NCI-H748 (cell line): ENCODE data around the gene CDH23.

Experiments used
- DNase-seq: peaks from one replicate; lab custom pipeline; 2025; ENCODE audit not compliant: unreplicated experiment; lab: John Stamatoyannopoulos, UW

CDH23 gene

GRCh38 chr10:71695502-71696476 lies 299.1 kb downstream of the CDH23 start:
- no peak for DNase-seq

DNA sequence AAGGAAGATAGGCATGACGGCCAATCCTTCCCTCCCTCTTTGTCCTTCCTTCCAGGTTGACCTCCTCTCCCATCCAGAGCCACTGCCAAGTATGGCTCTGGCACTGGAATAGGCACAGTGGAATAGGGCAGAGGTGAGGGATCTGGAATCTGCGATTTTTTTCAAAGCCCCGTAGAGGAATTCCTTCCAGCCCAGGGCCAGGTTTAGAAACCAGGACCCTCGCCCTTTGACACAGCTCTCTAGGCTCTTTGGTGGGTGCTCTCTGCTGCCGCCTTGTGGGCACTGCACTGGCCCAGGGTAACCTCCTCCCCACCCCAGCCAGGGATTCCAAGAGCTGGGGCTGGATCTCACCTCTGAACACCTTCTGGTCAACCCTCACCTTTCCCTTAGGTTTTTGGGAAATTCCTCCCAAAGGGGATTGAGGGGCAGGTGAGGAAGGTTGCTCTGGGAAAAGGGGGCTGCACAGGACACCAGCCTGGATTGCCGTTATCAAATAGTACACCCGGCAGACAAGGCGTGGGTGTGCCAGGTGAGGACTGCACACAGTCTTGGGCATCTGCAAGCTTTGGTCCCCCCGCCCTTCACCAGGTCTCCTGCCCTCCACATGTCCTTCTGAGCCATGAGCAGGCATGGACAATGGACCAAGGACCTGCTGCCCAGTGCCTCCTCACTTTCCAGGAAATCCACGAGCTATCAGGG lies 300.1 kb downstream of the CDH23 start:
- DNase-seq, result peak; percentile 16

DNA sequence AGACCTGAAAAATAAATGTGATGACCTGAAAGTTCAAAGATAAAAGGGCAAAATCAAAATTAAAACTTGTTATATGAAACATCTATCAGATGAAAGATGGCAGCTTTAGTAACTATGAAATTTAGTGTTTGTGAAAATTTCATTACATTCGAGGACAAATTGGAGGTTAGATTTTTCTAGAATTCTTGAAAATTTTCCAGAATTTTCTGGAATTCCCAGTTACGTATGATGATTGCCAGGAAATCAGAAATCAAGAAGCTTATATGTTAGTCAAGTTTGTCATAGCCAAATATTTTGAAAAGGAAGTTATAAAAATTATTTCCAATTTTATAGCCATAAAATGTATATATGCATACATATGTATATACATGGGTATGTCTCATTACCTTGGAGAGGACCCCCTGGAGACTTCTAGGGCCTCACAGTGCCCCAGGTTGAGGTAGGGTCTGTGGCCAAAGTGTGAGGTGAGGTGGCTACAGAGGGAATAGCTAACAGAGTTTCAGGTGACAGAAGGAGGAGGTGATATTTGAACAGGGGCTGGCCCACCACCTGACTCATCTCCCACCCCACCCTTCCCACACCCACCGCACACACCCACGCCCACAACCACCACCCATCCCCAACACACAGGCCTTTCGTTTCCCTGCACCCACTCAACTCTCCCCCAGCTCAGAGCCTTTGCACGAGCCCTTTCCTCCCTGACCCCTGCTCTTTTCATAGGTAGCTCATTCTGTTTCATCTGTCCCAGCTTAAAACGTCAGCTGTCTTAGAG lies 301.4 kb downstream of the CDH23 start:
- no peak for DNase-seq

DNA sequence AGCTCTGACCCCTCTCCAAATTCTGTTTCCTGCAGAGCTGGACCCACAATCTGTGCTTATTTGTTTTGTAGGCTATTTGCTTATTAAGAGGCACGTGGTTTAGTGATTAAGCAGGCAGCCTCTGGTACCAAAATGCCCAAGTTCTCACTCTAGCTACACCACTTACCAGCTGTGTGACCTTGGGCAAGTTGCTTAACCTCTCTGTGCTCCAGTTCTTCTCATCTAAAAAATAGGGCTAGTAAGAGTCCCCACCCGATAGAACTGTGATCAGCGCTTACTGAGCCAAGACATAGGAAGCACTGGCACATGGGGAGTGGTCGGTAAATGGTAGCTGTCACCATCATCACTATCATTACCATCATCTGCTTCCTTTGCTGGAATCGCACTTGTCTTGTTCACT lies 302.0 kb downstream of the CDH23 start:
- DNase-seq, result no peak

DNA sequence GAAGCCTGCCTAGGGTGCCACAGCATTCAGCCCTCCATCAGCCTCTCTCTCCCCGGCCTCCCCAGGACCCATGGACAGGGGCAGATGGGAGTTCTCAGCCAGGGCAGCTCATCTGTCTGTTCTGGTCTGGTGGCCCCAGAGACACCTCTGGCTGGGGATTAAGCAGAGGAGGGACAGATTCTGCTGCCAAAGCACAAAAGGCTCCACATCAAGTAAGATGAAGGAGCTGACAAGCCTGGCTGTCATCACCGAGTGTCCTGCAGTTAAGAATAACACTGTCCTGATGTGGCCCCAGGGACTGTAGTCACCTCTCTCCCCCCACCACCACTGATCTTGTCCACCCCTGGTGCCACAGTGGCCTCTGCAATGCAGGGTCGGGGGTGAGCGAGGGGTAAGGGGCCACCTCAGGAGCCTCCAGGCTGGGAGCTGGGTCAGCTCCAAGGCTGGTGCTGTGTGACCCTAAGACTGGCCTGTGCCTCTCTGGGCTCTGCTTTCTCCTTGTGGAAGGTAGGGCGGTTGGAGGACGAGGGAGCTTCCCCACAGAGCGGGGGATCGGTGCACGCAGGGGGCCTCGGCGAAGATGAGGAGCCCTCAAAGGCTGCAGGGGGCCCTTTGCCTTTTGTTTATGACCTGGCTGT lies 304.1 kb downstream of the CDH23 start:
- no peak for DNase-seq

DNA sequence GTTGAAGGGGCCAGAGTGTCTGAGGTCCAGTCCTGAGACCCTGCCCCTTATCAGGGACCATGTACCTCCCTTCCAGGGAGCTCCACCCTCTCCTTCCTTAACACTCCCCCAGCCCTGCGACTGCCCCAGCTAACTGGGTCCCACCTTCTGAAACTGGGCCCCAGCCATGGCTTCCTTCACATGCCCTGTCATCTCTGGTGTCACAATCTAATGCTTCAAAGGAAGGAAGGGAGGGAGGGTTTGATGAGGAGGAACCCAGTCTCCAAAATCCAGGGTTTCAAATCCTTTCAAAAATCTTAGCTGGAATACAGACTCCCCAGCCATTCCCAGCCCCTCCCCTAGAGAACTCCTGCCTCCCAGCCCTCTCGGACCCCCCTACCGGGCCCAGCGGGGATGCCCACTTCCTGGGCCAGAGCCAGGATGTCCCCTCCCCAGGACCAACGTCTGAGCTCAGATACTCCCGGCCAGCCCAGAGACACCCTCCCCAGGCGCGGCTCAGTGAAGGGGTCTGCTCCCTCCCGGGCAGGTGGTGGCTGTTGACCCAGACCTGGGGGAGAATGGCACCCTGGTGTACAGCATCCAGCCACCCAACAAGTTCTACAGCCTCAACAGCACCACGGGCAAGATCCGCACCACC lies 304.9 kb downstream of the CDH23 start:
- DNase-seq, result no peak

DNA sequence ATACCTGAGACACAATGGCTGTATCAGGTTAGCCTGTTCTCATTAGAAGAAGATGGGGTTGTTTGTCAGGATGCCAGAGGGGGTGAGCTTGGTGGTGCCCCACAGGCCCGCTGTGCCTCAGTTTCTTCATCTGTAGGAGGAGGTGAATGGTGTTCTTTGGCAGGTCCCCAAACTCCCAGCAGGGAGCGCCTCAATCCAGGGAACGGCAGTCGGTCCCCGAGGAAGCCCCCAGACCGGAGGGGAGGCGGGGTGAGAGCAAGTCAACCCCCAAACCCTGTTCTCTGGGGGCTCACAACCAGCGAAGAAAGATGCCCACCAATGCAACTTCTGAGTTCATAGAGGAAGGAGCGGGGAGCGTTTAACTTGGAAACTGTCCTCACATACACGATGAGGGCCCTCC lies 306.9 kb downstream of the CDH23 start:
- DNase-seq, result no peak

DNA sequence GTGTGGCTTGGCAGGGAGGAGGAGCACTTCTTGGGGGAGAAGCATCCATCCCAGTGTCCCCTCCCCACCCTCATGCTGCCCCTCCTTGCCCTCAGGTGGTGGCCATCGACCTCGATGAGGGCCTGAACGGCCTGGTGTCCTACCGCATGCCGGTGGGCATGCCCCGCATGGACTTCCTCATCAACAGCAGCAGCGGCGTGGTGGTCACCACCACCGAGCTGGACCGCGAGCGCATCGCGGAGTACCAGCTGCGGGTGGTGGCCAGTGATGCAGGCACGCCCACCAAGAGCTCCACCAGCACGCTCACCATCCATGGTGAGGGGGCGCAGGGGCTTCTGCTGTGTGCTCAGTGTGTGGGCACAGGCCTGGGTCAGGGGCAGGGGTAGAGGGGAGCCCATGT lies 308.1 kb downstream of the CDH23 start:
- DNase-seq, result no peak

DNA sequence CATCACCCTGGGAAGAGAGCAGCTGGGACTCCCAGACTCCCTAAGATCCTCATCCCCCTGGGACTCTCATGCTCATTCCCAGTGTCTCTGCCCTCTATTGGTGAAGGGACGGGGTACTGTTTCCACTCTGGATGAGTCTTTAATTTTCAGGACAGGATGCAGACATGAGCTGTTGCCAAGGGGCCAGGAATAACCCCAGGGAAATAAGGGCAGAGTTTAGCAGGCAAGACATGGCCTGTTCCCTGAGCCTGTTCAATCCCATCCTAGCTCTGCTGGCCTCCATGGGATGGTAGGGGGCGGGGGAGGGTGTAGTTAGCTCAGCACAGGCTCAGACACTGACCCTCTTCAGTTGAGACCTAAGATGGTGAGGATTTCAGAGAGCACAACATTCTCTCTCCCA lies 308.9 kb downstream of the CDH23 start:
- DNase-seq, result no peak

DNA sequence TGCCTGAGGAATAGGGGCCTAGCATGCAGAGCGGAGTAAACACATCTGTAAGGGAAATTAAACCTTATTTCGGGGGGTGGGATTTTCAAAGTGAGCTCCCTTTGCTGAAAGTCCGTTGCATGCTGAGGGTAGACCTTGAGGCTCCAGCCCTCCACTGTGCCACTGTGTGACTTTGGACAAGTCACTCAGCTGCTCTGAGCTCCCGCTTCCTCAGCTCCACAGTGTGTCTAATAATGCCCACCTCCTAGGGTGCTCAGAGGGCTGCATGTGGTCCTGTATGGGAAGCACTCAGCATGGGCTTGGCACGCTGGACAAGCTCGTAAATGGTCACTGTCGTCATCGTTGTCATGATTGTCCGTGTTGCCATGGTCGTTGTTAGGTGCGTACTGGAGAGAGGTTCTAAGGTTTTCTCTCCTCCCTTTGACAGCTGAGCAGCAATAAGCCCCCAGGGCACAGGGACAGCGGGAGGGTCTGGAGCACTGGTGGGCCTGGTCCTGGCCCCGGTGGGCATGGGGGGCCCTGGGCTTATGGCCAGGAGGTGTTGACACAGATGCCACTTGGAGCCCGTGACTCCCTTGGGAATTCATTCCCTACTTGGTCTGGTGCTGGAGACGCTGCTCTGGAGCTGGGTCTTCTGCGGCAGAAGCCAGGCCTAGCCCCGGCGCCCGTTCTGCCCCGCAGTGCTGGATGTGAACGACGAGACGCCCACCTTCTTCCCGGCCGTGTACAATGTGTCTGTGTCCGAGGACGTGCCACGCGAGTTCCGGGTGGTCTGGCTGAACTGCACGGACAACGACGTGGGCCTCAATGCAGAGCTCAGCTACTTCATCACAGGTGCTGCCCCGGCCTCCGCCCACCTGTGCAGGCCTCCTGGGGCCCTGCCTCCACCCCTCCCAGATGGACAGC lies 309.7 kb downstream of the CDH23 start:
- peak; percentile 13 for DNase-seq

DNA sequence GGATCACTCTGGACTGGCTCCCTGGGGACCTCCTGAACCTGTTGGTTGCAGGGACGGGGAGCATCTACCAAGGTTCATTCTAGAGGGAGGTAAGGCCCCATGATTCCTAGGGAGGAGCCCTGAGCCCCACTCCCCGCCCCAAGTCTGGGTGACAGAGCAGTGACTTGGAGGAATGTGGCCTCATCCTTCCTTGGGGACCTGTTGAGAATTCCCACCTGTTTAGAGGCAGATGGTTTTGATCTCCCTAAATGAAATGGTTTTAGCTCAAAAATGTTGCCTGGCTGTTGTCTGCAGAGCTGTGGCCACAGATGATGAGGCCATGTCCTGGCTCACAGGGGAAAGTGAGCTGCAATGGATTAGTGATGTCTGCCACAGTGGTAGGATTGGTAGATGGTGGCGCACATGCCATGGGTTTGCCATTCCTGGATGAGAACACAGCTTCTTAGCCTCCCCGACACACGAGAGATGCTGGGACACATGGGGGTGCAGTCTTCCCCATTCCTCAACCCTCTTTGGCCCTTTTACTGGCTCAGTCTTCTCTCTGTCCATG lies 310.6 kb downstream of the CDH23 start:
- no peak for DNase-seq

DNA sequence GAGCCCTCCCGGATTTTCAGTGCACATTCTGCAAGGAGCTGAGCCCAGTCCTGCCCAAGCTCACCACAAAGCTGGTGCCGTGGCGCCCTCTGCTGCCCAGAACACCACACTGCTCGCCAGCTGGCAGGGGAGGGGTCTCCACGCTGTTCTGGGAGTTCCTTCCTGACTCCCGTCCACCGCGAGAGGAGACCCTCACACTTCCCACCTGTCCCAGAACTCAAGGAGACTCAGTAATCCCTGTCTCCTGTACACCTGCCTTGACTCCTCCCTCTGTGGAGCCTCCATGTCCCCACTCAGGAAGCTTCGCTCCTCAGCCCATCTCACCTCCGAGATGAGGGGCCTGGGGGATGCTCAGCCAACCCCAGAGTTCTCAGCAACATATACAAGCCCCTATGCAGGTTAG lies 311.6 kb downstream of the CDH23 start:
- peak; percentile 43 for DNase-seq

- no peak for DNase-seq
Observed at GRCh38 chr10:71708897-71709882, 312.5 kb downstream of the CDH23 start.

DNA sequence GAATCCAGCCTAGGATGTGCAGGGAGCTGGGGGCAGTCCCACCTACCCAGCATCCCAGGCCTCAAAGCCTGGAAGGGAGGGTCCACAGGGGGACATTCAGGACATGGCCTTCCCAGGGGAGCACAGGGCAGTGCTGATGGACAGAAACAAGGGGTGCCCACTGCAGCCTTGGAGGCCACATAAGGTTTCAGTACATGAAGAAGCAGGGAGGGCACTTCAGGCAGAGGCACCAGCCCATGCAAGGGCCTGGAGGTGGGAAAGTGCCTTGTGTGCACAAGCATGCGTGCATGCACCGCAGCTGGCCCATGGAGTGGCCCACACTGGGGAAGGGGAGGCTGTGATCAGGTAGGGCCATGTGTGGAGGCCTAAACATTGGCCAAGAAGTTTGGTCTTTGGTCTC lies 313.8 kb downstream of the CDH23 start:
- DNase-seq, result no peak

DNA sequence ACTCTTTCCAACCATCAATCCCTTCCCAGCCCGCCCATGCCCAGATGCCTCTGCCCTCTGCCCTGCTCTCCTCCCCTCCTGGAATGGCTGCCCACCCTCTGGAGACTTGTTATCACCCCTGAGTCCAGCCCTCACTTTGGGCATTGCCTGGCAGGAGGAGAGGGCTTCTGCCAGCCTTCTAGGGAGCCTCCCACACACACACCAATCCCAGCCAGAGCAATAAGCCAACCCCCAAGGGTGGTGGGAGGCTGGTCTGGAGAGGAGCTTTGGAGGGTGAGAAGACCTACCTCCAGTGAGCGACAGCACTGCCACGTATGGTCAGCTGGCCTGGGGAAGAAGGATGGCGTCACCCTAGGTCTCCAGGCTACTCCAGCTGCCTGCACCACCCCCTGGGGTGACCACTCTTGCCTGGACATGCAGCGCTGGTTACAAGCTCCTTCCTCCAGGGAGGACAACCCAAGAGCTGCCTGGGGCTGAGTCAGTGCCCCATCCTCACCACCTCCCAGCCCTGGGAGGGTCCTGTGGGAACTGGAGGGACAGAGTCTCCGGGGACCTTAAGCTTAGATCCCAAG lies 314.4 kb downstream of the CDH23 start:
- no peak for DNase-seq

DNA sequence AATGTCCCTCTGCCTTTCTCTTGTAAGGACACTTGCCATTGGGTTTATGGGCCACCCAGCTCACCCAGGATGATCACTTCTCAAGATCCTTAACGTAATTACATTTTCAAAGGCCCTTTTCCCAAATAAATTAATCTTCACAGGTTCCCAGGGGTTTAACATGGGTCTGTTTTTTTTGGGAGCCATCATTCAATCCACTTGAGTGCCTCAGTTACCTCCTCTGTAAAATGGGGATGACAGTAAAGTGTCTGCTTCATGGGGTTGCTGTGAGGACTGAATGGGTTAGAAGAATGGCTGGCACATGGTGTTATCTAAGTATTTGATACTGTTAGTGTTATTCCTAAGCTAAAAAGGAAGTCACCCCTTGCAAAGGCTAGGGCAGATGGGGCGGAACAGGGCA lies 315.4 kb downstream of the CDH23 start:
- no peak for DNase-seq

GRCh38 chr10:71712572-71713134 lies 315.9 kb downstream of the CDH23 start:
- no peak for DNase-seq
